B cell (primary cell): Measurements from ENCODE around the gene DAO. TPM values are rescaled to one million over a fixed set of nuclear protein-coding genes. Genes with fewer than 3 reads are reported as not detected.

Experiments
- ATAC-seq: fragments of 200-7000 bp; cut with Tn5 transposase; one replicate; pipeline ENCODE4 v1.10.0; 2021; ENCODE audit warnings: low read depth, mild to moderate bottlenecking, moderate number of reproducible peaks, moderate library complexity
- CTCF ChIA-PET: fragments of 350-600 bp; sonication (Branson Sonifier 250); formaldehyde crosslinking; loops from one replicate; lab custom pipeline; 2021; ENCODE audit warnings: antibody characterized with exemption, inconsistent platforms; lab: Charles Lee
- POLR2A ChIA-PET: fragments of 350-600 bp; sonication (Branson Sonifier 250); formaldehyde crosslinking; loops from one replicate; lab custom pipeline; 2021; ENCODE audit warnings: antibody characterized with exemption; lab: Charles Lee
- DNase-seq: peaks from one replicate; pipeline ENCODE4 v3.0.0; 2013
- H2AFZ ChIP-seq: 2 replicates; pipeline ENCODE4 v1.6.1; 2012; ENCODE audit warnings: mild to moderate bottlenecking, low read depth, low read length; ENCODE audit not compliant: insufficient read depth, poor library complexity, severe bottlenecking
- H3K27ac ChIP-seq, 2 donors: 1 replicate in 1 of 2; 2 replicates in 1 of 2; pipeline ENCODE4 v1.5.1; 2012 to 2013; ENCODE audit warnings: low read length in 2 of 2, mild to moderate bottlenecking in 2 of 2, moderate library complexity in 1 of 2
- H3K27me3 ChIP-seq, 4 experiments: fragments of 200-600 bp in 1 of 4; sonication (generic) in 1 of 4; replicated peaks in 1 of 4; 1 replicate in 2 of 4; 2 replicates in 2 of 4; pipeline versions ENCODE4 v1.6.1 to v1.7.0; 2013 to 2016; ENCODE audit warnings: low read length in 3 of 4, mild to moderate bottlenecking in 2 of 4, mixed read lengths in 1 of 4, moderate library complexity in 1 of 4; ENCODE audit not compliant: insufficient read depth in 4 of 4, control insufficient read depth in 3 of 4; ENCODE audit errors: control extremely low read depth in 1 of 4
- H3K36me3 ChIP-seq, 2 experiments: replicated peaks in 1 of 2; 1 replicate in 1 of 2; 2 replicates in 1 of 2; pipeline versions ENCODE4 v1.6.1 to v1.7.1; 2013; ENCODE audit warnings: low read length in 1 of 2; ENCODE audit not compliant: insufficient read depth in 2 of 2, control insufficient read depth in 1 of 2; ENCODE audit errors: control extremely low read depth in 1 of 2, extremely low read depth in 1 of 2
- H3K4me1 ChIP-seq, 2 donors: fragments of 200-600 bp in 1 of 2; sonication (generic) in 1 of 2; 1 replicate in 1 of 2; 2 replicates in 1 of 2; pipeline versions ENCODE4 v1.5.1 to v1.6.1; 2013 to 2017; ENCODE audit warnings: low read length in 2 of 2; ENCODE audit not compliant: control insufficient read depth in 2 of 2, insufficient read depth in 2 of 2
- H3K4me2 ChIP-seq: replicated peaks from 2 replicates; pipeline ENCODE3; 2012; ENCODE audit warnings: mild to moderate bottlenecking, low read depth, low read length; ENCODE audit not compliant: poor library complexity, severe bottlenecking
- H3K4me3 ChIP-seq, 5 experiments: fragments of 200-600 bp in 1 of 5; sonication (generic) in 1 of 5; 1 replicate in 3 of 5; 2 replicates in 2 of 5; pipeline versions ENCODE4 v1.5.1 to v1.7.0; 2011 to 2016; ENCODE audit warnings: low read length in 4 of 5, mild to moderate bottlenecking in 4 of 5, low read depth in 2 of 5, control low read depth in 1 of 5, moderate library complexity in 1 of 5; ENCODE audit not compliant: insufficient read depth in 1 of 5; ENCODE audit errors: control extremely low read depth in 1 of 5, extremely low read depth in 1 of 5
- H3K79me2 ChIP-seq: fragments of 200-600 bp; sonication (generic); one replicate; pipeline ENCODE4 v1.6.0; 2016; ENCODE audit warnings: low read length; ENCODE audit not compliant: control insufficient read depth, insufficient read depth
- H3K9ac ChIP-seq: fragments of 200-600 bp; sonication (generic); 2 replicates; pipeline ENCODE4 v1.6.1; 2017; ENCODE audit warnings: mild to moderate bottlenecking, low read length, moderate library complexity
- H3K9me3 ChIP-seq, 3 donors: one replicate each; pipeline versions ENCODE4 v1.6.1 to v1.7.1; 2013; ENCODE audit warnings: low read length in 2 of 3; ENCODE audit not compliant: control insufficient read depth in 2 of 3, insufficient read depth in 1 of 3; ENCODE audit errors: control extremely low read depth in 1 of 3
- H4K20me1 ChIP-seq: 2 replicates; pipeline ENCODE4 v1.6.0; 2012; ENCODE audit warnings: mild to moderate bottlenecking, low read length; ENCODE audit not compliant: insufficient read depth, control insufficient read depth, poor library complexity, severe bottlenecking
- H3K27ac Mint-ChIP-seq: one replicate; pipeline ENCODE4 v1.8.0; 2021; ENCODE audit warnings: mixed read lengths
- H3K27me3 Mint-ChIP-seq: one replicate; pipeline ENCODE4 v1.8.0; 2021; ENCODE audit warnings: mixed read lengths
- H3K4me1 Mint-ChIP-seq: one replicate; pipeline ENCODE4 v1.8.0; 2021; ENCODE audit warnings: mixed read lengths
- H3K4me3 Mint-ChIP-seq: one replicate; pipeline ENCODE4 v1.8.0; 2021; ENCODE audit warnings: mixed read lengths
- H3K9me3 Mint-ChIP-seq: one replicate; pipeline ENCODE4 v1.8.0; 2022; ENCODE audit warnings: mixed read lengths; ENCODE audit not compliant: insufficient read depth
- EZH2 ChIP-seq: IDR thresholded peaks from 2 replicates; pipeline ENCODE4 v1.6.1; 2012; ENCODE audit warnings: borderline replicate concordance, low read depth, mild to moderate bottlenecking, moderate library complexity, low read length; ENCODE audit not compliant: insufficient read depth, poor library complexity, severe bottlenecking
- WGBS: methylation state at CpG from one replicate; pipeline ENCODE4 v1.1.5; 2013; ENCODE audit warnings: missing lambda C conversion rate; ENCODE audit not compliant: insufficient coverage; 5-methylcytosine and 5-hydroxymethylcytosine counted together
- intact Hi-C: fragments of 100-400 bp; cut with micrococcal nuclease; formaldehyde crosslinking; loops from one replicate; pipeline ENCODE4 v1.10.0; 2022
- polyA plus RNA-seq: library from polyadenylated mRNA; depleted of rRNA; stranded (reverse); fragments of >200 nt; gene quantifications from 2 replicates; pipeline ENCODE4 v1.2.3, GENCODE V29; 2012
- total RNA-seq, 2 donors: library from RNA; stranded (reverse); fragments of 120-200 nt in 1 of 2; gene quantifications; 1 replicate in 1 of 2; 2 replicates in 1 of 2; pipeline versions ENCODE4 v1.2.3 to v1.2.4, GENCODE V29; 2013 to 2022
- TF ChIP-seq, protein P1 (sequence below): fragments of 200-600 bp; IDR thresholded peaks from one replicate; pipeline ENCODE4 v1.8.0; 2022; ENCODE audit warnings: antibody characterized with exemption, mild to moderate bottlenecking

The DAO gene
- total and polyA plus RNA-seq, 2 donors (not counting 1 experiment from before 2014, with no cell fraction given) = not detected

DNA sequence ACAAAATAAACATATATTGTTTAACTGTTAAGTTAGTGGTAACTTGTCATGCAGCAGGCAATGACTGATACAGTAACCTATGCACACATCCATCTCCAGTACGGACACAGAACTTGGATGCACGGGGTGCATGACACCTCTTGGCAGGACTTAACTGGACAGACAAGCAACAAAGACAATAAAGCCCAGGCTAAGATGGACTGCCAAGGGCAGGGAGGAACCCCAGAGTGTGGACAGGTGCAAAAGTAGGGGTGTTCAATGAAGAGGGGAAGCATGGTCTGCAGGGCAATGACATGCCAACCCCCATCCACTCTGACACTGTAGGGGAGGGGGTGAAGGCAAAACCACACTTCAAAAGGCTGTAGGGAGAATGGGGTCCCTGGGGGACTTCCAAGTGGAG lies 34.2 kb upstream of the DAO start:
- H2AFZ ChIP-seq = no peak overlapping the region
- H3K4me3 ChIP-seq = no peak overlapping the region
- no peaks in the 10 kb centered on the region for H3K27me3 Mint-ChIP-seq
- no peak overlapping the region for H3K27ac ChIP-seq
- H3K27ac Mint-ChIP-seq = no peak overlapping the region
- no peak for DNase-seq
- H3K9ac ChIP-seq = no peak overlapping the region
- H3K4me1 ChIP-seq = peaks cover 1 to 4% of the 10 kb centered on the region in 2 donors
- no peaks in the 10 kb centered on the region for H3K9me3 Mint-ChIP-seq
- H3K79me2 ChIP-seq = peaks cover 15% of the 10 kb centered on the region
- CTCF ChIA-PET = no interaction called here
- 100% methylated on average over 2 of the region's 2 CpGs for WGBS
- H3K4me3 Mint-ChIP-seq = no peak overlapping the region
- POLR2A ChIA-PET = interaction anchor here (0.6 kb wide), 1 partner anchor 185 kb away, joined by 4 read pairs; no protein-coding TSS in a partner anchor
- no peak overlapping the region for H3K4me2 ChIP-seq
- H3K4me1 Mint-ChIP-seq = peaks cover 3% of the 10 kb centered on the region
- TF ChIP-seq, protein P1, sequence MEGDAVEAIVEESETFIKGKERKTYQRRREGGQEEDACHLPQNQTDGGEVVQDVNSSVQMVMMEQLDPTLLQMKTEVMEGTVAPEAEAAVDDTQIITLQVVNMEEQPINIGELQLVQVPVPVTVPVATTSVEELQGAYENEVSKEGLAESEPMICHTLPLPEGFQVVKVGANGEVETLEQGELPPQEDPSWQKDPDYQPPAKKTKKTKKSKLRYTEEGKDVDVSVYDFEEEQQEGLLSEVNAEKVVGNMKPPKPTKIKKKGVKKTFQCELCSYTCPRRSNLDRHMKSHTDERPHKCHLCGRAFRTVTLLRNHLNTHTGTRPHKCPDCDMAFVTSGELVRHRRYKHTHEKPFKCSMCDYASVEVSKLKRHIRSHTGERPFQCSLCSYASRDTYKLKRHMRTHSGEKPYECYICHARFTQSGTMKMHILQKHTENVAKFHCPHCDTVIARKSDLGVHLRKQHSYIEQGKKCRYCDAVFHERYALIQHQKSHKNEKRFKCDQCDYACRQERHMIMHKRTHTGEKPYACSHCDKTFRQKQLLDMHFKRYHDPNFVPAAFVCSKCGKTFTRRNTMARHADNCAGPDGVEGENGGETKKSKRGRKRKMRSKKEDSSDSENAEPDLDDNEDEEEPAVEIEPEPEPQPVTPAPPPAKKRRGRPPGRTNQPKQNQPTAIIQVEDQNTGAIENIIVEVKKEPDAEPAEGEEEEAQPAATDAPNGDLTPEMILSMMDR = no peak
- TF ChIP-seq EZH2 = no peak
- intact Hi-C loops = no loop called here
- H3K36me3 ChIP-seq = peaks cover 0 to 33% of the 10 kb centered on the region in 2 experiments
- no peaks in the 10 kb centered on the region for H3K9me3 ChIP-seq
- no peak for ATAC-seq
- no peaks in the 10 kb centered on the region for H3K27me3 ChIP-seq
- H4K20me1 ChIP-seq = peaks cover 6% of the 10 kb centered on the region

GRCh38 chr12:108846290-108846701 lies 33.6 kb upstream of the DAO start:
- POLR2A ChIA-PET = no interaction called here
- no peak for DNase-seq
- Mint-ChIP-seq H3K9me3 (no peaks in the 10 kb centered on the region), H3K27me3 (no peaks in the 10 kb centered on the region), H3K27ac (no peak overlapping the region), H3K4me3 (no peak overlapping the region), H3K4me1 (peaks cover 9% of the 10 kb centered on the region)
- Histone ChIP-seq H3K9me3 (no peaks in the 10 kb centered on the region), H3K79me2 (peaks cover 15% of the 10 kb centered on the region), H3K4me2 (no peak overlapping the region), H4K20me1 (peaks cover 6% of the 10 kb centered on the region), H3K4me1 (peaks cover 6 to 10% of the 10 kb centered on the region in 2 donors), H2AFZ (no peak overlapping the region), H3K36me3 (peaks cover 0 to 33% of the 10 kb centered on the region in 2 experiments), H3K4me3 (no peak overlapping the region), H3K27me3 (no peaks in the 10 kb centered on the region), H3K27ac (no peak overlapping the region), H3K9ac (no peak overlapping the region)
- intact Hi-C loops = no loop called here
- 95% methylated on average over 5 of the region's 5 CpGs for WGBS
- ATAC-seq = no peak
- CTCF ChIA-PET = no interaction called here
- TF ChIP-seq, protein P1 = no peak
- TF ChIP-seq EZH2 = no peak
